RWPE2 (cell line): Measurements from ENCODE around the gene PDE4C.

Source experiments
- ATAC-seq: fragments of 200-7000 bp; cut with Tn5 transposase; 3 replicates; pipeline ENCODE4 v1.9.1; 2021; ENCODE audit warnings: low read depth
- DNase-seq: peaks from one replicate; pipeline ENCODE4 v3.0.0-alpha.2; 2020; ENCODE audit warnings: low spot score
- H3K27ac ChIP-seq: fragments of 450-650 bp; 2 replicates; pipeline ENCODE4 v1.5.1; 2017; ENCODE audit warnings: mild to moderate bottlenecking; ENCODE audit not compliant: poor library complexity, severe bottlenecking
- H3K27me3 ChIP-seq: fragments of 250-450 bp; sonication (Bioruptor Pico); 2 replicates; pipeline ENCODE4 v1.5.1; 2021; ENCODE audit warnings: mild to moderate bottlenecking, moderate library complexity; ENCODE audit not compliant: insufficient read depth, poor library complexity, severe bottlenecking
- H3K36me3 ChIP-seq: fragments of 250-450 bp; sonication (Bioruptor Pico); 2 replicates; pipeline ENCODE4 v1.5.1; 2020; ENCODE audit warnings: low read depth, mild to moderate bottlenecking, moderate library complexity
- H3K4me1 ChIP-seq: fragments of 250-450 bp; sonication (Bioruptor Pico); 2 replicates; pipeline ENCODE4 v1.5.1; 2021; ENCODE audit warnings: mild to moderate bottlenecking, moderate library complexity; ENCODE audit not compliant: insufficient read depth, poor library complexity, severe bottlenecking
- H3K4me3 ChIP-seq: fragments of 250-450 bp; sonication (Bioruptor Pico); 2 replicates; pipeline ENCODE4 v1.5.1; 2021; ENCODE audit warnings: mild to moderate bottlenecking, moderate library complexity; ENCODE audit not compliant: severe bottlenecking
- H3K9me3 ChIP-seq: fragments of 250-450 bp; sonication (Bioruptor Pico); 2 replicates; pipeline ENCODE4 v1.5.1; 2021; ENCODE audit warnings: mild to moderate bottlenecking, moderate library complexity; ENCODE audit not compliant: severe bottlenecking
- TF ChIP-seq, protein P1 (sequence below): fragments of 450-650 bp; IDR thresholded peaks from one replicate; pipeline ENCODE4 v1.5.1; 2017; ENCODE audit warnings: mild to moderate bottlenecking, moderate library complexity; ENCODE audit not compliant: poor library complexity, severe bottlenecking

The PDE4C gene

DNA sequence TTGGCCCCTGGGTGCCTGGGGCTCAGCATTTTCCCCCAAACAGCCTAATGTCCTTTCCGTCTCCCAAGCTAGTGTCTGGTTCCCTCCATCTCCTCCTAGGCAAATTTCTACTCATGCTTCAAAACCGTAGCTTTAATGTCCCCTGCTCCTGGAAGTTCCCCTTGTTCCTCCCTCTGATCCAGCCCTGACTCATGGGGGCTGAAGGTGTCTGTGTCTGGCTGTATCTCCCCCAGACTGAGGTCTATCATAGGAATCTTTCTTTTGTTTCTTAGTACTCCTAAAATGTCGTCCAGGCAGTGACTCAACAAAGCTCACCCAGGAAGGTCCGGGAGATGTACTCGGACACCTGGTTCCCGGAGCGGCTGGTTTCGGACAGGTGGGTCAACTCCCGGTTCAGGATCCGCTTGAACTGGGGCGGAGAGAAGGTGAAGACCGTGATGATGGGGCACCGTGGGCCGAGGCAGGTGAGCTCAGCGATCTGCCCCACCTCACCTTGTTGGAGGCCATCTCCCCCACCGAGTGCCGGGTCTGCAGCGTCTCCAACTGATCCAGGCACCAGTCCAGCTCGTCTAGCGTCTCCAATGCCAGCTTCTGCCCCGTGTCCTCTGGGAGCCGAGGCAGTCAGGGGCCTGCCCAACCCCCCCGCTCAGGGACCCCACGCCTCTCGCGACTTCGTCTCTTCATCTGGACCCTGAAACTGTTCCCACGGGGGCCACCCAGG, 6.2 kb downstream of the PDE4C start:
- no peaks in the 10 kb centered on the region for H3K9me3 ChIP-seq
- no peak for ATAC-seq

DNA sequence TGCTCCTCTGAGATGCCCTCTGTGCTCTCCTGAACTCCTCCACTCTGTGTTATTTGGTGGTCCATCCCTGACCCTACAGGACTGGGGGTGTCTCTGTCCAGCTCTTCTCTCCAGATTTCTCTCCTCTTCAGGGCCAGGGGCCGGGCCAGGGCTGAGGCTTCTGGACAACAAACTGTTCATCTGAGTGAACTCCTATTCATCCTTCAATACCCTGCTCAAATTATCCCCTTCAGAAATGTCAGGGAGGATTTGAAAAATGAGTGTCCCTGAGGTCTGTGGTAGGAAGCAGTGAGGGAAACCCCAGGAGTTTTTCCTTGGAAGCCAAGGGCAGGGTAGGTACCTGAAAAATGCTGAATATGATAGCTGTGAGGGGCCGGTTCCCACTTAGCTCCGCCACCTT, 7.6 kb downstream of the PDE4C start:
- H3K4me3 ChIP-seq = no peak overlapping the region
- H3K9me3 ChIP-seq = no peaks in the 10 kb centered on the region
- TF ChIP-seq, protein P1, sequence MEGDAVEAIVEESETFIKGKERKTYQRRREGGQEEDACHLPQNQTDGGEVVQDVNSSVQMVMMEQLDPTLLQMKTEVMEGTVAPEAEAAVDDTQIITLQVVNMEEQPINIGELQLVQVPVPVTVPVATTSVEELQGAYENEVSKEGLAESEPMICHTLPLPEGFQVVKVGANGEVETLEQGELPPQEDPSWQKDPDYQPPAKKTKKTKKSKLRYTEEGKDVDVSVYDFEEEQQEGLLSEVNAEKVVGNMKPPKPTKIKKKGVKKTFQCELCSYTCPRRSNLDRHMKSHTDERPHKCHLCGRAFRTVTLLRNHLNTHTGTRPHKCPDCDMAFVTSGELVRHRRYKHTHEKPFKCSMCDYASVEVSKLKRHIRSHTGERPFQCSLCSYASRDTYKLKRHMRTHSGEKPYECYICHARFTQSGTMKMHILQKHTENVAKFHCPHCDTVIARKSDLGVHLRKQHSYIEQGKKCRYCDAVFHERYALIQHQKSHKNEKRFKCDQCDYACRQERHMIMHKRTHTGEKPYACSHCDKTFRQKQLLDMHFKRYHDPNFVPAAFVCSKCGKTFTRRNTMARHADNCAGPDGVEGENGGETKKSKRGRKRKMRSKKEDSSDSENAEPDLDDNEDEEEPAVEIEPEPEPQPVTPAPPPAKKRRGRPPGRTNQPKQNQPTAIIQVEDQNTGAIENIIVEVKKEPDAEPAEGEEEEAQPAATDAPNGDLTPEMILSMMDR = no peak
- peaks cover 3% of the 10 kb centered on the region for H3K4me1 ChIP-seq
- no peaks in the 10 kb centered on the region for H3K27me3 ChIP-seq
- ATAC-seq (no peak), DNase-seq (no peak)
- H3K36me3 ChIP-seq = no peaks in the 10 kb centered on the region
- no peak overlapping the region for H3K27ac ChIP-seq

More for the DNA sequence above, 6.2 kb downstream of the PDE4C start:
- H3K4me3 ChIP-seq = no peak overlapping the region
- TF ChIP-seq, protein P1 = no peak
- H3K27me3 ChIP-seq = peaks cover 3% of the 10 kb centered on the region
- no peaks in the 10 kb centered on the region for H3K36me3 ChIP-seq
- DNase-seq = no peak
- H3K27ac ChIP-seq = no peak overlapping the region
- H3K4me1 ChIP-seq = peaks cover under 1% of the 10 kb centered on the region

DNA sequence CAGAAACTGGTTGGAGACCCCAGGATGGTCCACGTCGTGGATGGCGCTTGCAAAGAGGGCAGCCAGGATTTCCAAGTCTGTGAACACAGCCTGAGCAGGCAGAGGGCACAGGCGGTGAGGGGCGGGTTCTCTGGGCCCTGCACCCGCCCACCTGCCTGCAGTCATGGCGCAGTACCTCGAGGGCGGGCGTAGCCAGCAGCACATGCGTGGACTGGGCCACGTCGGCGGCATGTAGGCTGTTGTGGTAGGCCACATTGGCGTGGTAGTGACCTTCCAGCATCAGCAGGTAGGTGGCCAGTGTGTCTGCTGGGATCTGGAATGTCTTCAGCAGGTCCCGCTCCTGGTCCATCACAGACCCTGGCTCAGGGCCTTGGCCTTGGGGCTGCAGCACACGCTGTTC, 8.1 kb downstream of the PDE4C start:
- no peak overlapping the region for H3K4me3 ChIP-seq
- peaks cover 3% of the 10 kb centered on the region for H3K4me1 ChIP-seq
- no peaks in the 10 kb centered on the region for H3K9me3 ChIP-seq
- TF ChIP-seq, protein P1 = no peak
- no peaks in the 10 kb centered on the region for H3K36me3 ChIP-seq
- no peak overlapping the region for H3K27ac ChIP-seq
- ATAC-seq = no peak
- no peaks in the 10 kb centered on the region for H3K27me3 ChIP-seq
- DNase-seq = no peak

- Histone ChIP-seq H3K27me3 (no peaks in the 10 kb centered on the region), H3K27ac (no peak overlapping the region), H3K9me3 (no peaks in the 10 kb centered on the region), H3K4me1 (peaks cover 3% of the 10 kb centered on the region), H3K4me3 (no peak overlapping the region), H3K36me3 (no peaks in the 10 kb centered on the region)
- DNase-seq (no peak), ATAC-seq (no peak)
- TF ChIP-seq, protein P1 = no peak
Measured at GRCh38 chr19:18216789-18217188, 9.4 kb downstream of the PDE4C start.

DNA sequence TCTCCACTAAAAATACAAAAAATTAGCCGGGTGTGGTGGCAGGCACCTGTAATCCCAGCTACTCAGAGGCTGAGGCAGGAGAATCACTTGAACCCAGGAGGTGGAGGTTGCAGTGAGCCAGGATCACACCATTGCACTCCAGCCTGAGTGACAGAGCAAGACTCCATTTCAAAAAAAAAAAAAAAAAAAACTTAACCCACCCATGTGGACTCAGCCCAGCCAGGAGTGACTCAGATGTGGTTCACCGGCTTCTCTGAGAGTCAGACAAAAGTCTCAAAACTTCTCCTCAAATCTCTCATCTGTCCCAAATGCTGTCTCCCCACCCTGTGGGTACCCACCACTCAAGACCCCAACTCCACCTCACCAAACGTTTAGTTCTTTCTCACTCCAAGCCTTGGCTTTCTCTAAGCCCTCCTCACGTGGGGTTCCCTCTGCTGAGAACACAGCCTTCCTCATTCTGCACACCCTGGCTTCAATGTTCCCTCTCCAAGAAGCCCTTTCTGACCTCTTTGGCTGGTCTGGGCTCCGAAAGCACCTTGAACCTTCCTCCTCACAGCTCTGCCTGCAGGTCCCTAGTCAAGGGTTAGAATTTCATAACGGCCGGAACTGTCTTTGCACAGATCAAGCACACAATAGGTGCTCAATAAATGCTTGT, 11.3 kb downstream of the PDE4C start:
- H3K27me3 ChIP-seq = no peaks in the 10 kb centered on the region
- no peak for DNase-seq
- H3K9me3 ChIP-seq = no peaks in the 10 kb centered on the region
- H3K4me3 ChIP-seq = no peak overlapping the region
- ATAC-seq = peak; percentile 70; the same call in 2 of the 3 replicates
- no peak overlapping the region for H3K27ac ChIP-seq
- peaks cover 3% of the 10 kb centered on the region for H3K4me1 ChIP-seq
- TF ChIP-seq, protein P1 = no peak
- no peaks in the 10 kb centered on the region for H3K36me3 ChIP-seq
